Epithelial cell of prostate (primary cell): Measurements from ENCODE around the gene ALDH3B2.
A peak's percentile ranks its signal among the peaks of the same experiment; 100 is the strongest.

Source experiments
- DNase-seq: peaks from one replicate; pipeline ENCODE4 v3.0.0-alpha.2; 2011; ENCODE audit warnings: low read depth, low spot score
- H3K27ac ChIP-seq: fragments of 450-650 bp; 2 replicates; pipeline ENCODE4 v1.5.1; 2017; ENCODE audit warnings: mild to moderate bottlenecking

ALDH3B2 gene

DNA sequence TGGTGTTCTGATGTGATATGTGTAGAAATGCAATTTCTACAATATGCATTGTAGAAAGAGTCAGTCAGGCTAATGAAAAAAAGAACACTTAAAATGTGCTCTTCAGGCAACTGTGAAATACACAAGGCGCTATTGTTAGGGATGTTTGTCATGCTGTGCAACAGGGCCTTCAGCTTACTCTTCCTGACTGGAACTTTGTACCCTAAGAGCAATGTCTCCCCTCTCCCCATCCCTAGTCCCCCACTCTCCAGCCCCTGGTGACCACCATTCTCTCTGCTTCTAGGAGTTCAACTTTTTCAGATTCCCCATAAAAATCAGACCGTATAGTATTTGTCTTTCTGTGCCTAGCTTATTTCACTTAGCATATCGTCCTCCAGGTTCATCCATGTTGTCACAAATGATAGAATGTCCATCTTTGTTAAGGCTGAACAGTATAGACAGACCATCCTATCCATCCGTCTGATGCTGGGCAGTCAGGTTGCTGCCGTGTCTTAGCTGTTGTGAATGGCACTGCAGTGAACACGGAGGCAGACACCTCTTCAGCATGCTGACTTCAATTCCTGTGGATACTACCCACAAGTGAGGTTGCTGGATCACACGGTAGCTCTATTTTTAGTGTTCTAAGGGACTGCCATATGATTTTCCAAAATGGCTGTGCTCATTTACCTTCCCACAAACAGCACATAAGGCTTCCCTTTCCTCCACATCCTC, 57.0 kb downstream of the ALDH3B2 start:
- no peak for DNase-seq

GRCh38 chr11:67616431-67617242, 57.8 kb downstream of the ALDH3B2 start:
- no peak overlapping the region for H3K27ac ChIP-seq
- DNase-seq = no peak

More for the DNA sequence above, 57.0 kb downstream of the ALDH3B2 start:
- H3K27ac ChIP-seq = no peak overlapping the region

GRCh38 chr11:67615728-67616430, 58.5 kb downstream of the ALDH3B2 start:
- DNase-seq = no peak
- no peak overlapping the region for H3K27ac ChIP-seq

- no peak overlapping the region for H3K27ac ChIP-seq
- no peak for DNase-seq
Measured at GRCh38 chr11:67614730-67615714, 59.4 kb downstream of the ALDH3B2 start.

DNA sequence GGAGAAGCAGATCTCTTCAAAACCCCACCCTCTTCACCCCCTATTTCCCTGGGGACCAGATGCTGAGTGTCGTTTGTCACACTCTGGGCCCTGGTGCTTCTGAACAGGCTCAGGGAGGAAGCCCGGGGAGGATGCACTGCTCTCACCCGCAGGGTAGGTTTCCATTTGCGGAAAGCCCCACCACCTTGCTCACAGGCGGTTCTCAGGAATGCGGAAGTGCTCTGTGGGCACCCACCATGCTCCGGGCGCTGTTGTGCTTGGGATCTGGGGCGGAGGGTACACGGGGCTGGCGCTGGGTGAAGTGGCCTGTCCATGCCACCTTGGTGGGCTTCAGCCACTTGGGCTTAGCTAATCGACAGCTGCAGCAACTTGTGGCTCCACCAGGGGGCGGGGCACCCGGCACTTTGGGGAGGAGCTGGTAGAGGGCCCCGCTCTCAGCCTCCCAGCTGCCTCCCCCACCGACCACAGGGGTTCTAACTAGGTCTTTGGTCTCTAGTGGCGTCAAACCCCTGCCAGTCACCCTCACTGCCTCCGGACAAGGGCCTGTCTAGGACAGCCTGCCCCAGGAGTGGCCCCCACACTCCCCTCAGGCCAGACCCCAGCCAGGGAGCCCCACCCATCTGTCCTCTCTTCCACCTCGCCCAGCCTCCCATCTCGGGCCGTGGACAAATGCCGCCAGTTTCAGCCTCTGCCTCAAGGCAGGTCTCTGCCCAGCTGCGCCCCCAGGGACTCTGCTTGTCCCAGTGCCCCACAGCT, 60.3 kb downstream of the ALDH3B2 start:
- no peak for DNase-seq
- H3K27ac ChIP-seq = peak overlapping the region; percentile 16

- peak overlapping the region; percentile 16 for H3K27ac ChIP-seq
- DNase-seq = no peak
Measured at GRCh38 chr11:67613313-67613959, 61.0 kb downstream of the ALDH3B2 start.

DNA sequence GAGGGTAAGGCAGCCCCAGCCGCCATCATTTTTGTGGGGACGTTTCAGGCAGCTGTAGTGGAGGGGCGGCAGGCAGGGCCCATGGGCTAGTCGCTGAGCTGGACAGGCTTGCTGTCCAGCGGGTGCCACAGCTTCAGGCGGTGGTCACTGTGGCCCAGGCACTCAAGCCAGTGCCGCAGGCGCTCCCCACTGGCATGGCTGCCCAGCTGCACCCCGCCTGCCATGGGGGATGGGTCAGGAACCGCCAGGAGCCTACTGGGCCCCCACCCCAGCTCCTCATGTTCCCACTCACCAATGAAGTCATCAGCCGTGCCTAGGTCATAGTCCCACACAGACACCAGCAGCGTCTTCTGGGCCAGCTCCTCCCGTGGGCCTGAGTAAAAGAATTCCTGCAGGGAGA, 61.7 kb downstream of the ALDH3B2 start:
- H3K27ac ChIP-seq = no peak overlapping the region
- DNase-seq = no peak
